Adipocyte (in vitro differentiated cells): Measurements from ENCODE around the gene PLXNA4.

Experiments
- DNase-seq: peaks from one replicate; pipeline ENCODE4 v3.0.0-alpha.2; 2015; ENCODE audit warnings: low read depth
- H3K27me3 ChIP-seq: replicated peaks from 2 replicates; pipeline ENCODE4 v1.7.0; 2013; ENCODE audit warnings: mild to moderate bottlenecking, low read length, moderate library complexity; ENCODE audit not compliant: control insufficient read depth, insufficient read depth
- H3K36me3 ChIP-seq: 2 replicates; pipeline ENCODE4 v1.7.0; 2013; ENCODE audit warnings: low read length, mild to moderate bottlenecking, moderate library complexity; ENCODE audit not compliant: control insufficient read depth, insufficient read depth, severe bottlenecking
- H3K4me1 ChIP-seq: 2 replicates; pipeline ENCODE4 v1.7.0; 2013; ENCODE audit warnings: mild to moderate bottlenecking, low read length, moderate library complexity; ENCODE audit not compliant: control insufficient read depth, insufficient read depth
- H3K4me3 ChIP-seq: 2 replicates; pipeline ENCODE4 v1.7.0; 2013; ENCODE audit warnings: mild to moderate bottlenecking, low read length, moderate library complexity
- H3K9ac ChIP-seq: 2 replicates; pipeline ENCODE4 v1.7.0; 2013; ENCODE audit warnings: mild to moderate bottlenecking, low read length, moderate library complexity
- H3K9me3 ChIP-seq: 2 replicates; pipeline ENCODE4 v1.7.0; 2013; ENCODE audit warnings: mild to moderate bottlenecking, low read length, moderate library complexity; ENCODE audit not compliant: control insufficient read depth

The PLXNA4 gene

DNA sequence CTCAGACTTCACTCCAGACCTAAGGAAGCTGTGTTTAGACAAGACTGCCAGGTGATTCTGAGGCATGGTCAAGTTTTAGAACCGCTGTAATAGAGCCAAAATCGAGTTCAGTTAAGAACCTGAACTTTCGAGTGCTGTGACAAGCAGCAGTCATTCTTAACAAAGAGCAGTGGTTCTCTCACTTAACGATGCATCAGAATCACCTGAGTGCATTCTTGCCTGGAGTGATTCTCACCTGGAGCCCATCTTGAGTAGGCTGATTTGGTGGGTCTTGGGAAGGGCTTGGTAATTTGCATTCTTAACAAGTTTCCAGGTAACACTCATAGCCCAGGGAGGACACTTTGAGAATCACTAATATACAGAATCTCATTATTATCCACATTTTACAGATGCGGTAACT, 44.7 kb downstream of the PLXNA4 start:
- Histone ChIP-seq H3K4me1 (peaks cover 5% of the 10 kb centered on the region), H3K36me3 (no peaks in the 10 kb centered on the region), H3K9me3 (no peaks in the 10 kb centered on the region), H3K9ac (no peak overlapping the region), H3K27me3 (no peaks in the 10 kb centered on the region), H3K4me3 (no peak overlapping the region)
- no peak for DNase-seq

DNA sequence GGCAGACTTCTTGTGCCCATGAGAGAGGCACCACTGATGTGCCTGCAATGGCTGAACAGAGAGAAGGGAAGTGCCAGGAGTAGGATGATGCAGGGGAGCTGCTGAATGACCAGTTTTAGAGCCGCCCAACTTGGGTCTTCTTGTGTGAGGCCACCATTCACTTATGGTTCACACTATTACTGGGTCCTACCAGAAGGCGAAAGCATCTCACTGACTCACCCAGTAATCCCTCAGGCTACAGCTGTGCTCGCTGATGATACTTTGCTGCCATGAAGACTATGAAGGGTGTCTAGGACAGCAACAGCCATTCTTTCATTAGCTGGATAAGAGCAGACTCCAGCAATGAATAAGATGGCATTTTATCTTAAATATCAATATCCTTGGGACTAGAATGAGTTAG, 47.6 kb downstream of the PLXNA4 start:
- H3K27me3 ChIP-seq, result no peaks in the 10 kb centered on the region
- no peak overlapping the region for H3K9ac ChIP-seq
- H3K4me1 ChIP-seq, result no peaks in the 10 kb centered on the region
- H3K36me3 ChIP-seq, result peaks cover 3% of the 10 kb centered on the region
- DNase-seq, result no peak
- no peaks in the 10 kb centered on the region for H3K9me3 ChIP-seq
- no peak overlapping the region for H3K4me3 ChIP-seq

DNA sequence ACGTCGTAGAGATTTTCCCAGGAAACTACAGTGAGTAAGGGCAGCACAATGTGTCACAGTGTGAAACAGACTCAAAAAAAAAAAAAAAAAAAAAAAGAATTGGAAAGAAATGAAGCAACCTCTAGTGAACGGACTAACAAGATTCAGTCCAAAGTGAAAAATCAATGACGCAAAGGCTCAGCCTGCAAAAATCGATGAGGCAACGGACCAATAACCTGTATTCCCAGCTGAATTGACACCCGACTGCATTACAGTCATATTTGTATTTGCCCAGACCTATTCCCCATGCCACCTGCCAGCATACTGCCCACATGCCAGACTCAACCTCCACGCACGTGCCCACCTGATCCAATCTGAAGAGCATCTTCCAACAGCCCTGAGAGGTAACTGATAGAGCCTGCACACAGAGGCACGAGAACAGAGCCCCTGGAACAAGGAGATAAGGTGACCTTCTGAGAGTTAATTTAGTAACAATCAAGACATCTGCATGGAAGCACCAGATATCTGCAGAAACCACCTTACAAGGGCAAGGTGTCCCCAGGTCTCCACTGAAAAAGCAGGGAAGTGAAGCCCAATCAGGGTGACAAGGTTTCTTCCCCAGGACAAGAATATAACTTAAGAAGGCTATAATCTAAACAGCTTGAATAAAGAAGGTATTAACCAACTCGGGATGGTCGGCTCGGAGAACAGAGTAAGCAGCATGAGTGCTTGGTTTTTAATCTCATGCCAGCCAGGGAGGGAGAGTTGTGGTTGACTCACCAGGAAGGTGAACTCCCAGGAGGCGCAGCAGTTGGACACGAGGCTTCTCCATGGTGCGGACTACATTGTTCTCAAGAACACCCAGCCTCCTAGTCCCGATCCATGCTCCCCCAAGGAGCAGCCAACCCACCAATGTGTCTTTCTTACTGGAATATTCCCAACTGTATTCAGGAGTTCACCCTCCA, 48.5 kb downstream of the PLXNA4 start:
- Histone ChIP-seq H3K4me1 (no peaks in the 10 kb centered on the region), H3K4me3 (no peak overlapping the region), H3K9ac (no peak overlapping the region), H3K36me3 (peaks cover 3% of the 10 kb centered on the region), H3K27me3 (no peaks in the 10 kb centered on the region), H3K9me3 (no peaks in the 10 kb centered on the region)
- no peak for DNase-seq

DNA sequence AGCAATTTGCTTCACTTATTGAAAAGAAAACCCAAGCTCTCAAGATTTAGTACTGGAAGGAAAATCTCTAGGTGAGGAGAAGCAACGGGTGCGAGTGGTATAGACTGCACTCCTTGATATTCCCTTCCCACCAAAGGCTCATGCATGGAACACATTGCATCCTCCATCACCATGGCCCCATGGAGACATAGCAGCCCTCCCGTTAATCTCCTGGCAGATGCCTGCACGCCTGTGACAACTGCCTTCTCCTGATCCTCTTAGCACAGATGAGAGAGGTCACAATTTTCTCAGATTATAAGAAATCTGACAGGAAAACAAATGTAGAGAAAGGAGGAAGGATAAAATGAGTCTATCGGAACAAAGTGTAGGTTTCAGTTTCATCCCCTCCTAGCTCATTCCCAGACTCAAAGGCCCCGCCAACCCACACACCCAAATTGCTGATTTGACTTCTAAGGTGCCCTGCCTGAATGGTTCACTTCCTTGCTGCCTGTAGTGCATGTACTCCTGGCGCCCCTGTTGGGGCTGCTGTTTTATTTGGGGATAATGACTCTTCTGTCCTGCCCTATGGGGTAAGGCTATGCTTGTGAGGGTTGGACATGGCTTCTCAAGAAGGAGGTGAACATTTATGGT, 50.0 kb downstream of the PLXNA4 start:
- Histone ChIP-seq H3K27me3 (no peaks in the 10 kb centered on the region), H3K4me1 (no peaks in the 10 kb centered on the region), H3K9ac (no peak overlapping the region), H3K36me3 (peaks cover 3% of the 10 kb centered on the region), H3K9me3 (no peaks in the 10 kb centered on the region), H3K4me3 (no peak overlapping the region)
- no peak for DNase-seq

- Histone ChIP-seq H3K27me3 (no peaks in the 10 kb centered on the region), H3K4me1 (peaks cover 5% of the 10 kb centered on the region), H3K36me3 (peaks cover 7% of the 10 kb centered on the region), H3K4me3 (no peak overlapping the region), H3K9me3 (no peaks in the 10 kb centered on the region), H3K9ac (no peak overlapping the region)
- no peak for DNase-seq
Observed at GRCh38 chr7:132521423-132521822, 54.8 kb downstream of the PLXNA4 start.

- DNase-seq, result no peak
- Histone ChIP-seq H3K9me3 (no peaks in the 10 kb centered on the region), H3K36me3 (peaks cover 6% of the 10 kb centered on the region), H3K9ac (no peak overlapping the region), H3K4me3 (no peak overlapping the region), H3K27me3 (no peaks in the 10 kb centered on the region), H3K4me1 (peaks cover 8% of the 10 kb centered on the region)
Observed at GRCh38 chr7:132520591-132521280, 55.5 kb downstream of the PLXNA4 start.

- peaks cover 11% of the 10 kb centered on the region for H3K4me1 ChIP-seq
- no peak for DNase-seq
Observed at GRCh38 chr7:132519936-132520335, 56.3 kb downstream of the PLXNA4 start.

GRCh38 chr7:132518839-132519173, 57.5 kb downstream of the PLXNA4 start:
- H3K36me3 ChIP-seq, result peaks cover 6% of the 10 kb centered on the region
- no peak overlapping the region for H3K9ac ChIP-seq

More at GRCh38 chr7:132519936-132520335, 56.3 kb downstream of the PLXNA4 start:
- no peak overlapping the region for H3K9ac ChIP-seq
- no peaks in the 10 kb centered on the region for H3K27me3 ChIP-seq
- no peaks in the 10 kb centered on the region for H3K9me3 ChIP-seq
- H3K36me3 ChIP-seq, result peaks cover 4% of the 10 kb centered on the region
- H3K4me3 ChIP-seq, result no peak overlapping the region

GRCh38 chr7:132518102-132518838, 58.0 kb downstream of the PLXNA4 start:
- peaks cover 6% of the 10 kb centered on the region for H3K36me3 ChIP-seq
- no peaks in the 10 kb centered on the region for H3K9me3 ChIP-seq
- DNase-seq, result no peak
- no peak overlapping the region for H3K4me3 ChIP-seq
- no peaks in the 10 kb centered on the region for H3K27me3 ChIP-seq
- H3K9ac ChIP-seq, result no peak overlapping the region
- peaks cover 11% of the 10 kb centered on the region for H3K4me1 ChIP-seq

More at GRCh38 chr7:132518839-132519173, 57.5 kb downstream of the PLXNA4 start:
- H3K4me1 ChIP-seq, result peaks cover 11% of the 10 kb centered on the region
- no peaks in the 10 kb centered on the region for H3K9me3 ChIP-seq
- DNase-seq, result no peak
- H3K4me3 ChIP-seq, result no peak overlapping the region
- H3K27me3 ChIP-seq, result no peaks in the 10 kb centered on the region

DNA sequence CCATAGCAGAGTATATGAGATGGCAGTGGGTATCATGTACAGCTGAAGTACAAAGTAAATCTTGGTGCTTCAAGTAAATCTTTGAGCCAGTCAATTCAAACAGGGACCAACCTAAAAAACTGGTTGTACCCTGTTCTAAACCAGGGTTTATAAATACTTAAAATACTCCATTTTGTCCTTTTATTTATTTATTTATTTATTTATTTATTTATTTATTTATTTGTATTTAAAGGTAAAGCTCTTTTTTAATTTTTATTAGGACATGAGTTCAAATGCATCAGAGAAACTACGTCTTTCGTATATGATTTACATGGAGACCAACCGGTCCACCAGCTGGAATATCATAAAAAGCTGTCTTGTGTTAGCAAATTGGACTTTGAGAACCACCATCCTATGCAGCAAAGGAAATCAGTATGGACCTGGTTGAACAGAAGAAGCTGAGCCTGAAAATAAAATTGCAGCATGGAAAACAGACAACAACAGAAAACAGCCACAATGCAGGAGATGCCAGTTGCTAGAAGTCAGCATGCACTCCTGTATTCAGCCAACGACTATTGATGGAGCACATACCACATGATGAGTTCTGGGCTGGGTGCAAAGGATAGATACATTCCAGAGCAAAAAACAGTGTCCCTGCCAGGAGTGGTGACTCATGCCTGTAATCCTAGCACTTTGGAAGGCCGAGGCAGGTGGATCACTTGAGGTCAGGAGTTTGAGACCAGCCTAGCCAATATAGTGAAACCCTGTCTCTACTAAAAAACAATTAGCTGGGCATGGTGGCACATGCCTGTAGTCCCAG, 60.0 kb downstream of the PLXNA4 start:
- peaks cover 11% of the 10 kb centered on the region for H3K36me3 ChIP-seq
- H3K4me3 ChIP-seq, result no peak overlapping the region
- no peaks in the 10 kb centered on the region for H3K27me3 ChIP-seq
- H3K9ac ChIP-seq, result no peak overlapping the region
- peaks cover 11% of the 10 kb centered on the region for H3K4me1 ChIP-seq
- DNase-seq, result no peak
- H3K9me3 ChIP-seq, result no peaks in the 10 kb centered on the region
